GM20000 (cell line): ENCODE data around the gene SERINC3.
"Not testable (repeated sequence)": the region's sequence is repeated elsewhere in the genome, so short reads cannot be mapped to it uniquely, and the experiment has no call there.

Source experiments
- DNase-seq: peaks from one replicate; pipeline ENCODE4 v3.0.0; 2012; ENCODE audit warnings: low spot score
- TF ChIP-seq, protein P1 (sequence below): IDR thresholded peaks from 2 replicates; pipeline ENCODE4 v1.5.1; 2012; ENCODE audit warnings: mild to moderate bottlenecking, control low read depth; ENCODE audit errors: extremely low read depth, missing control alignments

Gene SERINC3

DNA sequence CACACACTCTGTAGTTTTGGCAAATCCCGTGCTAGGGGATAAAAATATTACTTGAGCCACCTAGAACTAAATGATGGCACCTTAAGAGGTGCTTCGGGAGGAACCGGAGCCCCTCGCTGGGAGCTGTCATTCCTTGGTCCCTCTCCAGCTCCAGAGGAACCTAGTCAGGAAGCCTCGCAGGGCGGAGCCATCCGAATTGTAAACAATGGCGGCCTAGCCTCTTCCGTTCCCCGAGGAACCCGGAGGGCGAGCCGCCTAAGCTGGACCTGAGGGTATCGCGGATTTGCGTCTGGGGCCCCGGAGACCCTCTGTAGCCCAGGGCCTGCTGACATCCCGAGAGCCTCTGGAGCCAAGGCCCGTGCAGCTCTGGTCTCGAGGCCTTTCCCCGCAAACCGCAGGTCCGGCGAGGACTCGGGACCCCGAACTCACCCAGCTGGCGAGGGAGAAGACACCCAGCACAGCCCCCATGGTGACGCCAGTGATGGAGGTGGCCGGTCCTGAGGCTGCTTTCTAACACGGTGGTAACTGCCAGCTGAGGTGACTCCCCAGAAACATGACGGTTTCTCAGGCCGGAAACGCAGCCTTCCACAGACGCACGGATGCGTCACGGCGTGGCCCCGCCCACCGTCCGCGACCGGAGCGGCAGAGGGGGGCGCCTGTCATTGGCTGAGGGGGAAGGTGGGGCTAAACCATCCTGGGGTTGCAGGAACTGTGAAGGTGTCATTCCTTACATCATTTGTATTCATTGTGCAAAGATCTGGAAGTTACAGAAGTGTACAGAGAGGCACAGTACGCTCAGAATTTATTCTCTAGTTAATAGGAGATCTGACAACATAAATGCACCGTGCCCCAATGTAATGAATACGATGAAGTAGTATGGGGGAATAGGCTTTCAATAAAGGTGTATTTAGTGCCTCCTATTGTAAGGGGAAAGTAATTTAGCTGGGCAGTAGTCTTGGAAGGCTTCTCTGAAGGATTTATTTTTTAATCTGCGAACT is at the start of gene SERINC3:
Gene SERINC3, minus strand, starts transcription at position 587 of the 998 bp plus-strand sequence. Its CDS starts 119 bp downstream, at position 468.
- TF ChIP-seq, protein P1, sequence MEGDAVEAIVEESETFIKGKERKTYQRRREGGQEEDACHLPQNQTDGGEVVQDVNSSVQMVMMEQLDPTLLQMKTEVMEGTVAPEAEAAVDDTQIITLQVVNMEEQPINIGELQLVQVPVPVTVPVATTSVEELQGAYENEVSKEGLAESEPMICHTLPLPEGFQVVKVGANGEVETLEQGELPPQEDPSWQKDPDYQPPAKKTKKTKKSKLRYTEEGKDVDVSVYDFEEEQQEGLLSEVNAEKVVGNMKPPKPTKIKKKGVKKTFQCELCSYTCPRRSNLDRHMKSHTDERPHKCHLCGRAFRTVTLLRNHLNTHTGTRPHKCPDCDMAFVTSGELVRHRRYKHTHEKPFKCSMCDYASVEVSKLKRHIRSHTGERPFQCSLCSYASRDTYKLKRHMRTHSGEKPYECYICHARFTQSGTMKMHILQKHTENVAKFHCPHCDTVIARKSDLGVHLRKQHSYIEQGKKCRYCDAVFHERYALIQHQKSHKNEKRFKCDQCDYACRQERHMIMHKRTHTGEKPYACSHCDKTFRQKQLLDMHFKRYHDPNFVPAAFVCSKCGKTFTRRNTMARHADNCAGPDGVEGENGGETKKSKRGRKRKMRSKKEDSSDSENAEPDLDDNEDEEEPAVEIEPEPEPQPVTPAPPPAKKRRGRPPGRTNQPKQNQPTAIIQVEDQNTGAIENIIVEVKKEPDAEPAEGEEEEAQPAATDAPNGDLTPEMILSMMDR, result no peak
- DNase-seq, result peak; percentile 95

DNA sequence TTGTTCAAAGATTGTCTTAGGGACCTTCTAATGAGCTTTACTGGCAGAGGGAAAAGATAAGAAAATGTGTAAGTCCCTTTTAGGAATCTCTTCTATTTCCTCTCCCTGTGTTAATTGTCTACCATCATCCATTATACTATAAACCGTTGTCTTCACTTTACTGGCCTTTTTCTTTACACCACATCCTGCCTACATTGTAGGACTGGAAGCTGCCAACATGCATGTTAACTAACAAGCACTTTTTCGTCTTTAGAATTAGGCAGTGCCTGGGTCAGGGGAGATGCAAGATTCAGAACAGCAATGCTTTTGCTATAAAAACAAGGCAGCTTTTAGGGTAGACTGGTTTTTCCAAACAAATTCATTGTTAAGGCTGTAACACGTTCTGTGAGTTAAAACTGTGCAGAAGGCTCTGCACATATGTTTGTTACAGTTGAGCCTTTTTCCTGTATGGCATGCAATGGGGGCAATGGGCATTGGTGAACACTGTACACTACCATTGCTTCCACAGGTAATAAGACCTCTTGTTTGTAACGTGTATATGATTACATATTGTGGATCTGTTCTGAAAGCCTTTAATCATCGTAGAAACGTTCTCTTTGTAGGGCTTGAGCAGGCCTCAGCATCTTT is 49.6 kb upstream of the SERINC3 start:
- TF ChIP-seq, protein P1, result no peak
- DNase-seq, result no peak

DNA sequence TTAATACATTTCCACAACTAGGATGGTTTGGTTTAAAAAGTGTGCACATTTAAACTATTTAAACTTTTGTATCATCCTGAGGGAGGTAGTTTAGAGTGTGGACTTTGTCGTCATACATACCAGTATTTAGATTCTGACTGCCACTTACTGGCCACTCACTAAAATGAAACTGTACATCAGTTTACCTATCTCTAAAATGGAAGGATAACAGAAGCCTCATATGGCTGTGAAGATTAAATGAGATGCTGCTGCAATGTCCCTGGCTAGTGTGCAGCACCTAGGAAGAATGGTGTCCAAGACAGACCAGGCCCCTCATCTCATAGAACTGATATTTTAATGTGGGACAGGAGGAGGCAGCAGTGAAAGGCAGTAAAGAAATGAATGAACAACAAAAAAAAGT is 48.5 kb upstream of the SERINC3 start:
- TF ChIP-seq, protein P1, result no peak
- DNase-seq, result no peak

DNA sequence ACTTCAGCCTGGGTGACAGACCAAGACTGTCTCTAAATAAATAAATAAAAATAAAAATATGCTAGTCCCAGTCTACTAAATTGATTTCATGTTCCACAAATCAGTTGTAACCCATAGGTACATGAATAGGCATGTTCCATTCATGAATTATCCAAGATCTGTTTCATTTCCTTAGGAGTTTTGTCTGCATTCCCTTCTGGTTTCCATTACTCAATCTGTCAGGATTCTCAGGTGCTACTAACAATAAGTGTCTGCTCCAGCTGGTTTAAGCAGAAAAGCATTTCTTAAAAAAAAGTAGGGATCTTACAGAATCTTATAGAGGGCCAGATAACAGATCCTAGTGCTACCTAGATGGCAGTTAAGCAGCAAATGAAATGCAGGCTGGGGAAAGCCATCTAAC is 44.9 kb upstream of the SERINC3 start:
- DNase-seq, result no peak
- TF ChIP-seq, protein P1, result no peak

DNA sequence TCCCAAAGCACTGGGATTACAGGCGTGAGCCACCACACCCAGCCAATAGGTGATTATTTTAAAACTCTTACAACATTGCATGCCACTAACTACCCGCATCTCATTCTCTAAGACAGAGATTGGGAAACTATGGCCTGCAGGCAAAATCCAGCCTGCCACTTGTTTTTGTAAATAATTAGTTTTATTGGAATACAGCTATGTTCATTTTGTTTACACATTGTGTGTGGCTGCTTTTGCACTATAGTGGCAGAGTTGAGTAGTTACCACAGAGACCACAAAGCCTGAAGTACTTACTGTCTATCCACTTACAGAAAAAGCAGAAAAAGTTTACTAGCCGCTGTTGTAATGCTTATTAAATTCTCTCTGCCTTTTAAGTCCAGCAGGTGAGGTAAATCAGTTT is 44.1 kb upstream of the SERINC3 start:
- TF ChIP-seq, protein P1, result no peak
- DNase-seq, result no peak

DNA sequence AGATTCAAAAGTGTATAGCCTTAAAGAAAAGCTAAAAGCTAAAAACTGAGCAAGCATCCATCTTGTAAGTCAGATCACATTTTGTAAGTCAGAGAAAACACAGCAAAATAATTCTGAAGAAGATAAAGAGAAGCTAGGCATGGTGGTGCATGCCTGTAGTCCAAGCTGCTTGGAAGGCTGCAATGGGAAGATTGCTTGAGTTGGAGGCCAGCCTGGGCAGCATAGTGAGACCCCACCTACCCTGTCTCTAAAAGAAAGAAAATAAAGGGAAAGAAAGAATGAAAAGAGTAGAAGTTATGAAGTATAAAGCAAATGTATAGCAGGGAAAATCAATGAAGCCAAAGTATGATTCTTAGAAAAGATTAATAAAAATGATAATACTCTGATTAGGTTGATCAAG is 40.0 kb upstream of the SERINC3 start:
- no peak for DNase-seq
- TF ChIP-seq, protein P1, result no peak

DNA sequence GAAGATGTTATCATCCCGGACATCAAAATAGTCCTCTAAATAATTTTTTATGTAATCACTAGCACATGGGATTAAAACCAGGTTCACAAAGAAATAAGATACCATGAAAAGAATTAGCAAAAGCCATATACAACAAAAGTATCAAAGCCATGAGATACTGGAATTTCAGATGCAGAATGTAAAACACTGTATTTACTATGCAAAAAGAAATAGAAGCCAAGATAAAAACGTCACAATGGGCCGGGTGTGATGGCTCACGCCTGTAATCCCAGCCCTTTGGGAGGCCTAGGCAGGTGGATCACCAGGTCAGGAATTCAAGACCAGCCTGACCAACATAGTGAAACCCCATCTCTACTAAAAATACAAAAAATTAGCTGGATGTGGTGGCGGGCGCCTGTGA is 38.9 kb upstream of the SERINC3 start:
- DNase-seq, result not testable (repeated sequence)
